ENCODE results near the gene LIPT2. TPM values are rescaled to one million over a fixed set of nuclear protein-coding genes. Genes with fewer than 3 reads are reported as not detected.

LIPT2 gene
- total RNA-seq, 1 donor from 2014 or later: 6.5 TPM

DNA sequence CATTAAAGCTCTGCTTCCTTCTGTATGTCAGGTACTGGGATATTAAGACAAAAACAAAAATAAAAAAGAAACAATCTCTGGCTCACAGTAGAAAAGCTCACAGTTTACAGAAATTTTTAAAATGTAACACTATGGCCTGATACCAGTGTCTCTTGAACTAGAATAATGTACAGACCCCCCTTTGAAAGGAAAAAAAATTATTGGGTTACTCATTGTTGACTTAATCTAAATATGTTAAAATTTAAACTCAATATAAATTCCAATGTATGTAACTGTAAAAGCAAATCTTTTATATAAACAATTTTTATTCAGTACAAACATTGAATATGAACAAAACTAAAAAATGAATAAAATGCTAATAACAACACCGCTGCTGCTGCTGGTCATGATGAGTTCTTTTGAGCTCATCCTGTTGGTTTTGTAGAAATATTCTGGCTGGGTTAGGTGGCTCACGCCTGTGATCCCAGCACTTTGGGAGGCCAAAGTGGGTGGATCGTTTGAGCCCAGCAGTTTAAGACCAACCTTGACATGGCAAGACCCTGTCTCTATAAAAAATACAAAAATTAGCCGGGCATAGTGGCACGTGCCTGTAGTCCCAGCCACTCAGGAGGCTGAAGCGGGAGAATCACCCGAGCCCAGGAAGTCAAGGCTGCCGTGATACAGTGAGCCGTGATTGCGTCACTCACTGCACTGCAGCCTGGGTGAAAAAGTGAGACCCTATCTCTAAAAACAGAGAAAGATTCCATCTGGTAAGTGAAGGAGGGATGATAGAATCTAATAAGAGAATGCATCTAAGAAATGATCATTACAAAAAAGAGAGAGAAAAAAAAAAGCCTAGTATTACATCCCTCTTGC, 14.4 kb downstream of the LIPT2 start:
- DNase-seq (ENCODE audit: low spot score): no peak
- Mint-ChIP-seq H3K4me3 (ENCODE audit: unreplicated experiment) (no peak overlapping the region), H3K27me3 (ENCODE audit: unreplicated experiment) (no peaks in the 10 kb centered on the region), H3K36me3 (ENCODE audit: low read depth, unreplicated experiment) (no peaks in the 10 kb centered on the region), H3K9me3 (ENCODE audit: unreplicated experiment) (no peaks in the 10 kb centered on the region), H3K27ac (ENCODE audit: unreplicated experiment) (no peak overlapping the region), H3K4me1 (ENCODE audit: unreplicated experiment) (peaks cover 8% of the 10 kb centered on the region)
- no peak for TF ChIP-seq CTCF (IDR thresholded peaks at IDR 0.05; ENCODE audit: unreplicated experiment)

GRCh38 chr11:74476536-74476935, 17.0 kb downstream of the LIPT2 start:
- Mint-ChIP-seq H3K27me3 (ENCODE audit: unreplicated experiment) (peaks cover 2% of the 10 kb centered on the region), H3K27ac (ENCODE audit: unreplicated experiment) (no peak overlapping the region), H3K4me3 (ENCODE audit: unreplicated experiment) (no peak overlapping the region), H3K36me3 (ENCODE audit: low read depth, unreplicated experiment) (peaks cover 3% of the 10 kb centered on the region), H3K9me3 (ENCODE audit: unreplicated experiment) (no peaks in the 10 kb centered on the region), H3K4me1 (ENCODE audit: unreplicated experiment) (peaks cover 6% of the 10 kb centered on the region)
- DNase-seq (ENCODE audit: low spot score): no peak
- no peak for TF ChIP-seq CTCF (IDR thresholded peaks at IDR 0.05; ENCODE audit: unreplicated experiment)

DNA sequence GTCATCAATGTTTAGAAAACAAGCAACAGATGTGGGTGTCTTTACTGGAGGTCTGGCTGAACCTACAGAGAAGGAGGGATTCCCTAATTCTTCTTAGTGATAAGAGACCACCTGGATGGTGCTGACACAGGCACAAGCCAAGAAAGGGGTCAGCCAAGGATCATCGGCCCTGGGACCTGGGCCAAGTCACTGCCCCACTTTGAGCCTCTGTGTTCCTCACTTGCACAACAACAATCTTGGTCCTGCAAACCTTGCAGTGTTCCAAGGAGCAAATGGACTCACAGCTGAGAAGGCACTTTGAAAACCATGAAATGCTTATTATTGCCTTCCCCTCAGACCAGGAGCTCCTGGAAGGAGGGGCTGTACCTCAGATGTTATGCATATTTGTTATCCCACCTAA, 19.2 kb downstream of the LIPT2 start:
- H3K9me3 Mint-ChIP-seq (ENCODE audit: unreplicated experiment): no peaks in the 10 kb centered on the region
- no peaks in the 10 kb centered on the region for H3K4me1 Mint-ChIP-seq (ENCODE audit: unreplicated experiment)
- TF ChIP-seq CTCF (IDR thresholded peaks at IDR 0.05; ENCODE audit: unreplicated experiment): no peak
- no peak for DNase-seq (ENCODE audit: low spot score)
- H3K4me3 Mint-ChIP-seq (ENCODE audit: unreplicated experiment): no peak overlapping the region
- H3K36me3 Mint-ChIP-seq (ENCODE audit: low read depth, unreplicated experiment): peaks cover 3% of the 10 kb centered on the region
- peaks cover 5% of the 10 kb centered on the region for H3K27me3 Mint-ChIP-seq (ENCODE audit: unreplicated experiment)
- H3K27ac Mint-ChIP-seq (ENCODE audit: unreplicated experiment): no peak overlapping the region

DNA sequence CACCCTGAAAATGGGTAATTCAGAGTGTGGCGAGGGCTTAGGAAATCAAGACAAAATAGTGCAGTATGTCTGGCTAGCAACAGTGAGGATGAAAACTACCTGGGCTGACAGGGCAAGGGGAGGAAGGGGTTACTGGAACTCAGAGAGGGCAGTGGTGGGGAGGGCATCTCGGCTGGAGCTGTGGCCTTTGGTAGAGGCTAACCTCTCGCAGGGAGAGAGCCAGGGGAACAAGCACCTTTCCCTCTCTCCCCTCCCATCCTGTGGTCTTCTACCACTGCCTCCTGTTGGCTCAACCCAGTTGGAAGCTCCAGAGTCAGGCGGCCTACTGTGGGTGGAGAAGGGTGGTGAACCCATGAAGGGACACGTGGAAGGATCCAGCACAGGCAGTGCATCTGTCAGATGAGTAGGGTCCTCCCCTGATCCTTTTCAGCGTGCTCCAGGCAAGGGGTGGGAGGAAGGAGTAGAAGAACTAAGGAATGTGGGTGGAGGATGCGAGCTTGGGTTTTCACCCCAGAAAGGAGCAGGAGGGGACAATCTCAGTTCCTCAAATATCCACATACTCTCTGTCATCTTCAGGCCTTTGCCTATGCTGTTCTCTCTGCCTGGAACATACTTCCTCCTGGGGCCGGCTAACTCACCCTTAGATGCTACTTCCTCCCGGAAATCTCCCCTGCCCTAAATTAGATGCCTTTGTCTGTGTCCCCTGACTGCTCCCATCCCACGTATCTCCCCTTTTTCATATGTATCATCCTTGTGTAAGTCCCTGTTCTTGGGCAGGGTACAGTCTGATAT, 19.9 kb downstream of the LIPT2 start:
- no peak overlapping the region for H3K27ac Mint-ChIP-seq (ENCODE audit: unreplicated experiment)
- H3K9me3 Mint-ChIP-seq (ENCODE audit: unreplicated experiment): no peaks in the 10 kb centered on the region
- H3K4me3 Mint-ChIP-seq (ENCODE audit: unreplicated experiment): no peak overlapping the region
- H3K27me3 Mint-ChIP-seq (ENCODE audit: unreplicated experiment): peaks cover 5% of the 10 kb centered on the region
- peaks cover 3% of the 10 kb centered on the region for H3K36me3 Mint-ChIP-seq (ENCODE audit: low read depth, unreplicated experiment)
- peaks cover 3% of the 10 kb centered on the region for H3K4me1 Mint-ChIP-seq (ENCODE audit: unreplicated experiment)
- DNase-seq (ENCODE audit: low spot score): no peak
- TF ChIP-seq CTCF (IDR thresholded peaks at IDR 0.05; ENCODE audit: unreplicated experiment): no peak
